Dermis microvascular lymphatic vessel endothelial cell (primary cell): Measurements from ENCODE around the gene L3MBTL4. TPM values are rescaled to one million over a fixed set of nuclear protein-coding genes. Genes with fewer than 3 reads are reported as not detected.

Source experiments
- DNase-seq, 2 donors: peaks; one replicate each; pipeline versions ENCODE4 v3.0.0 to v3.0.0-alpha.2; 2010; ENCODE audit warnings: low read depth in 2 of 2
- total RNA-seq: library from RNA; depleted of rRNA; stranded (reverse); fragments of >200 nt; gene quantifications from 2 replicates; pipeline ENCODE4 v1.2.1, GENCODE V29; 2014

The L3MBTL4 gene
- total RNA-seq, 1 donor from 2014 or later, result 5.1 TPM

DNA sequence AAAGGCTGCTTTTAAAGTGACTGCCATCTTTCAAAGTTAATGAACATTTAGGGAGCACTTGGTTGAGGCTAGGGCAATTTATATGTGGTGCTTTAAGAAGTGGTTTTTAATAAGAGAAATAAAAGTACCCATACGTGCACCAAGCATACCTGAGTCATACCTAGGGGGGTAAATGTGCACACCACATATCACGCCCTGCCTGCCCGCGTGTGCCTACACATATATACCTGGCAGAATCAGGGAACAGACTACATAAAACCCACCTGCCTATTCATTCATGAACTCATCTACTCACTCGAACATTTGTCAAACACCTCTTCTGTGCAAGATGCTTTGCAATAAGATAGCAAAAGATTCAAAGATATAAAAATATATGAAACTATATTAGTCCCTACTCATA, 450.1 kb downstream of the L3MBTL4 start:
- no peak for DNase-seq

DNA sequence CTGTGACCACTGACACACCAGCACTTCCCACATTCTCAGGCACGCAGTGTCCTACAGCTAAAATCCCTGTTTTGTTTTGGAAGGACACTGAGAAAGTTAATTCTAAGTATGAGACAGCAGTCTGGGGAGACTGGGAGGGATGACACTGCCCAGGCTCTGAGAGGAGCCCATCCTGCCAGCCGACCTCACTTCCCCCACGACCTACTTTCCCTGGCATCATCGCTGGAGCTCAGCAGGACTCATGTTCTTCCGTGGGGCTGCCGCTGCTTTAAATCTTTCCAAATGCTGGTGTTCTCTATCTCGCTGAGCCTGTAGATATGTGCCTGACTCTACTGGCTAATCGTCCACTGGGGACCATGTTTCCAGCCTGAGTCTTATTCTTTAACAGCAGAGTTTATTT, 450.6 kb downstream of the L3MBTL4 start:
- no peak for DNase-seq

DNA sequence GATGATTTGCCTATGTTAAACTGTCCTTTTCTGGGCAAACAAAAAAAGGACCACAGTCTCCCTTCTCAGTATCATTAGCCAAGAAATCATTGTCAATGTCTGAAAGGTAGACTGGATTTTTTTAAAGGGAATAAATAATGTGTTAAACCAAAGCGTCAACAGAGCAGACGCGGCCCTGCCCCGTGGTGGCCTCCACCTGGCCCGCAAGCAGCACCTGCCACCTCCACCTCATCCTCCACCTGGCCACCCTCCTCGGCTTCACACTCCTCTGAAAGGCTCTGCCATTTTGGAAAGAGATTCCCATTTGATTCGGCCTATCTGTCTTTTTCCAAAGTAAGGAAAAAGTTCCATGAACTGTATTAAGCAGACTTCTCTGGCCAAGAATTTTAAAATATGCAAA, 451.4 kb downstream of the L3MBTL4 start:
- no peak for DNase-seq

DNA sequence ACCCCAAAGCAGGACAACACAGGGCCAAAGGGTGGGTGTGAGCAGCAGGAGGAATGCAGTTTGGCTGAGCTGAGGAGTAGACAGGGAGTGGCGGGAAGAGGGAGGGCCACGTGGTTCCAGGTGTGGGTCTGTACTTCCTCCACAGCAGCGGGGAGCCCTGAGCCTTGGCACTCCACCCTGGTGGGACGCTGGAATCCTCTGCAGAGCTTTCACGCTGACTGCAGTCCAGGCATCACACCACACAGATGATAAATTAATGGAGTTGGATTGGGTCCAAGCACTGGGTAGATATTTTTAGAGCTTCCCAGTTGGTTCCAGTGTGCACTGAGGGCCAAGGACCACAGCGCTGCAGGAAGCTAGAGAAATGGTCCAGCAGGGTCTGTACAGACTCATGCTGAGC, 452.3 kb downstream of the L3MBTL4 start:
- DNase-seq, result no peak

DNA sequence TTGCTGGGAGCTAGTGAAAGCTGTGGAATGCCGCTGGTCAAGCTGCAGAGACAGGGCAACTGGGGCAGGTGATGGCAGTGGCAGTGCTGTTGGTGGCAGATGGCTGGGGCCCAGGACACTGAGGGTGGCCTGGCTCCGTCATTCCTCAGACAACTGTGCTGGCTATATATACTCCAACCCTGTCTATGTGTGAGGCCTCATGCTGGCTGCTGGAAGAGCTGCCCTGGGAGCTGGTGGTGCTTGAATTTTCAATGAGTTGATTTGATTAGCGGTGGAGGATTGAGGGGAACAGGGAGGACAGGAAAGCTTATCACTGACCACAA, 452.9 kb downstream of the L3MBTL4 start:
- no peak for DNase-seq

DNA sequence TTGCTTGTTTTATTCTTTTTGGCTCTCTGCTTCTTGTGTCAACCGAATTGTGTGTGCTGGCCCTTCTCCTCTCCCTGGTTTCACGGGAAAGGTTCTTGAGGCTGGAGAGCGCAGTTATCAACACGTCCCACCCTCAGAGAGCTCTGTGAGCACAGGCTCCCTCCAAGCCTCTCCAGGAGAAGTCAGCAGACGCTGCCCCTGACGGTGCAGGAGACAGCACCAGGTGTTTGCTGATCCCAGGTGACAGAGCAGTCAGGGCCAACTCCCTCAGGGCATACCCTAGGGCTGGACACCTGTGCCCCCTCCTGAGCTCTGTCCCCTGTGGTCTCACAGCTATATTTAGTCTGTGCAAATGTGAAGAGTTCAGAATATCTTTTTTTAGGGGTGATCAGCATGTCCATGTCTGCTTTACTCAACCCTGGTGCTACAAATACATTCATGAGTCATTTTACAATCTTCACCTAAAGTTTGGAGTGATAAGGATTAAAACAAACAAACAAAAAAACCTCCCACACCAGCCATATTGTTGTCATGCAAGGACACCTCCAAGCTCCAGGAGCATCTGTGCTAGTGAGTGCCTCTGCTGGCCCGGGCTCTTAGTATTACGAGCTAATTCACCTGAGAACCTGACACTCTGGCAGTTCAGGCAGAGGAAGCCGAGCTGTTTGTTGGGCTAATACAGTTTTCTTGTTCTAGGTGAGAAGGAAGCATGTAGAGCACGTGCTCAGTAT, 453.4 kb downstream of the L3MBTL4 start:
- no peak for DNase-seq

DNA sequence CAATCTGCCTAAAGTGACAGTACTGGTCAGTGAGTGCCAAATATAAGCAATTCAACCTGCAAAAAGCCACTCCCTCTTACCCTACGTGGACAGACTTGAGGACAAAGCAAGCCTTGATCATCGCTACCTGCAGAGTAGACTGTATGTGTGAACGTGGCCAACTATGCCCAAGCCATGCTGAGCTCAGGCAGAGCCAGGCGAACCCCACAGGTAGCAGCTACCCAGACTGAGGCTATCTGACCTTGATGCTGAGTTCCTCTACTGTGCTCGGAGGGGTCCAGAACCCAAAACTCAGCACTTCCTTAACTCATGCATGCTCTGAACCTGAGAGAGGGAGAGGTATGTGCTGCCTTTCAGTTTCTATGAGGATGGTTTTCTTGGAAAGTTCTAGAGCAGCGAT, 455.9 kb downstream of the L3MBTL4 start:
- no peak for DNase-seq

DNA sequence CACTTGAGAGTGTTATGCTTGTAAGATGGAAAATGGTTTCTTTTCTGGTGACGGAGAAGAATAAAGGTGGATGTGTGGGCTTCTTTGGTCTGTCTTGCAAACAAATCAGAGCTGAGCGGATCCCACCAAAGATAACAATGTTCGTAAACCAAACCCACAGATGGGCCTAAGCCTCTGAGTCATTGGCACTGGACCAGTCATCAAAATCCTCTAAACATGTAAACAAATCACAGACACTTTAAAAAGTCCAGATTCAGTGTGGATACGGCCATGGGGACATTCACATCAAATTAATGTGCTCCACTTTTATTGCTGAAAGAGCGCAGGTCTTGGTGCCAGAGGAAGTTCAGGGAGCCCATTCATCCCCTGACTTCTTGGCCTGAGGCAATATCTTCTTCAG, 458.9 kb downstream of the L3MBTL4 start:
- DNase-seq, result no peak

DNA sequence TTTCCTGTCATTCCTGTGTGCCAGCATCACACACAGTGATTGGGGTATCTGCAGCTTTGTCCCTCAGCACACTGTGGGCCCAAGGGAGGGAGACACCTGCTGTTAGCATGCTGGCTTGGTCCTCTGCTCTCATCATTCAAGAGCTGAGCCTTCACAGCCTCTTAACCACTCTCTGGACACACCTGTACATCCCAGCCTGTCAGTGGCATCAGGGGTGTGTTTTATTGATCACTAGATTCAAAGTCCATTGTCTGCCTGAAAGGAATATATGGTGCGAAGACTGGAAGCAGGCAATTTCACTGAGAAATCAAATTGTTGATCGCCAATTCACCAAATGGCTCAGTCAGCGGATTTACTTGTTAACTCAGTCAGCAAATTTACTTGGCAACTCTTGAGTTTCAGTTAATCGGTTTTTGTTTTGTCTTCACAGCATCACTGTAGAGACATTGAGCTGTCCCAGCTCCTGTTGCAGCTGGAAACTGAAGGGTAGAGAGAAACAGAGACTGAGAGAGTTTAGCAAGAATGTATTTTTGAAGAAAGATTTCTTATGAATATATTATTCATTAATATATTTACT, 463.1 kb downstream of the L3MBTL4 start:
- DNase-seq, result no peak

DNA sequence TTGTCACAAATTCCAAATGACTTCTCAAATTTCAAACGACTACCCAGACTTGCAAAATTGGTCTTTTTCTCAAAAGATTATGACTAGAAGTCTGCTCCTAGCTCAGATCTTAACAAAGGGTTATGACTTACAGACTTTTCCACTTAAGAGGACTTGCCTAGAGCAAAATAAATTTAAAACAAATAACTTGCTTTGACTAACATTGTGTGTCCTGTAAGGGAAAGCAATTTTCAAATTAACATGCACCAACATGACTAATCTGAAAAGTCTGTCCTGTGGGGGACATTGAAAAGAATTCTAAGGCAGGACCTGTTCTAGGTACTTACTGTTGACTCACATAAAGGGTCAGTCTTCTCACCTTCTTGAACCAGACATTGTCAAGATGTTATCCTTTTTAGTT, 465.9 kb downstream of the L3MBTL4 start:
- no peak for DNase-seq

DNA sequence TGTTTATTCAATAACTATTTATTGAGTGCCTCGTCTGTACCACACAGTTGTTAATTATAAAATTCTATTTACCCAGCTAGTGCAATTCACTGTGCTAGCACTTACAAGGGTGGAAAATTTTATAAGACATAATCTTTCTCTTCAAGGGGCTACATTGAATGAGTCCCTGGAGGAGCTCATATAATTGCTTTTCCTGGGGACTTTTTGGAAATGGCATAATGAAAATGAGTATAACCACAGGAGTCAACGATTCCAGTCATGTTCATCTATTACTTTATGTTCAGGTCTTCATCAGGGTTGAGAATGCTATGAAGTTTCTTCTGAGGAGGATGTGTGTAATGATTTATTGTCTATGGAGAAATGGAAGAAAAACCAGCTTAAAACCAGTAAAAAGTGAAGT, 466.5 kb downstream of the L3MBTL4 start:
- no peak for DNase-seq

DNA sequence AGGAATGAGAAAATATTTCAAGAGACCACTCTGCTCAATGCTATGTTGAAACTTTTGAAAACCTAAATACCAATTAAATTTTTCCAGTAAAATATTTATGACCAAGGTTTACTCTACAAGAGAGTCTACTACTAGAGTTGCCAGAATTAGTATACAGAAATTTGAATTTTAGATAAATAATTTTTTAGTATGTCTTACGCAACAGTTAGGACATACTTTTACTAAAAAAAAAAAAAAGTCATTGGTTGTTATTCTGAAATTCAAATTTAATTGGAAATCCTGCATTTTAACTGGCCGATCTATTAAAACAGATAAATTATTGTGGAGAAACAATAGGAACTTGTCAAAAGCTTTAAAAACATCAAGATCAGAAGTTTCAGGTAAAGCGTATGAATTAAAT, 470.3 kb downstream of the L3MBTL4 start:
- DNase-seq, result no peak

DNA sequence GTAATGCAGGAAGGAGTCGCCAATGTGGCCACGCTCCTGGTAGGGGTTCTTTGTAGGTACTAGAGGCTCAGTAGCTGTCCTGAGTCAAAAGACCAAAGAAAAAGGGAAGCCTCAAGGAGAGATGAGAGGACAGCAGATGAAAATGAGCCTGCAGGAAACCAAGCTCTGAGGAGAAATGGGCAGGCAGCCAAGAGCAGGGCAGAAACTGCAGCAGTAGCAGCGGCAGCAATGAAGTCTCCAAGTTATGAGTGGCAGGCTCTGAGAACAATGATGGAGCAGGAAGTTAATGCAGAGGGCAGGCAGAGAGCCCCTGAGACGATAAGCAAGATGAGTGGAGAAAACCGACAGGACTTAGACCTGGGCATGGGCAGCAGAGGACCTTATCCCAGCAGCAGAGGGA, 471.2 kb downstream of the L3MBTL4 start:
- no peak for DNase-seq

DNA sequence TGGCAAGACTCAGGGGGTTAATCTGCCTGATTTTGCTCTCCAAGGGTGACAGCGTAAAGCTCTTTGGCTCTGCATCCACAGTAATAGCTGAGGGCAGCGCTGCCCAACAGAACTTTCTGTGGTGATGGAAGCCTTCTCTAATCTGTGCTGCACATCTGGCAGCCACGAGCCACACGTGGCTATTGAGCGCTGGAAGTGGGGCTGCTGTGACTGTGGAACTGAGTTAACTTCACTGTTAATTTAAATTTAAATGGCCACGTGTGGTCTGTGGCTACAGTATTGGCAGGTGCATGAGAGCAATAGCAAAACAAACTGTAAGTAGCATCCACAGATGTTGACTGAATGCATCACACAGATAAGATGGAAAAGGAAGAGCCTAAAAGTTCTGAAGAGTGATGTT, 472.1 kb downstream of the L3MBTL4 start:
- no peak for DNase-seq

DNA sequence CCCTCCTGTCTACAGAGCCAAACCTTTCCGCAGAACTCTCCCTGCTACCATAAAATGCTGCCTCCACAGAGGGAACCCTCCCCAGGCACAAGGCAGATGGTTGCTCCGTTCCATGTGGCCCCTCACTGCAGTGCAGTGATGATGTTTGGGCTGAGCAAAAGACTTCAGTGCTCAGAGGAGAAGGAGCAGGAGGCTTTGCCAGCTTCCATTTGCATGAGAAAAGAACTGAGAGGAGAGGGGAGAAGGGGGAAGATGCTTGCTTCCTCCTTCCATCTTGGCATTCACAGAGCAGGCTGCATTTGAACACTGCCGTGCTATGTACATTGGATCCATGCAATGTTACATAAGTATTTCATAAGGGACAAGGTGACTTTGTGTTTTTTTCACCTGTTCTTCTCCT, 472.8 kb downstream of the L3MBTL4 start:
- DNase-seq, result no peak

DNA sequence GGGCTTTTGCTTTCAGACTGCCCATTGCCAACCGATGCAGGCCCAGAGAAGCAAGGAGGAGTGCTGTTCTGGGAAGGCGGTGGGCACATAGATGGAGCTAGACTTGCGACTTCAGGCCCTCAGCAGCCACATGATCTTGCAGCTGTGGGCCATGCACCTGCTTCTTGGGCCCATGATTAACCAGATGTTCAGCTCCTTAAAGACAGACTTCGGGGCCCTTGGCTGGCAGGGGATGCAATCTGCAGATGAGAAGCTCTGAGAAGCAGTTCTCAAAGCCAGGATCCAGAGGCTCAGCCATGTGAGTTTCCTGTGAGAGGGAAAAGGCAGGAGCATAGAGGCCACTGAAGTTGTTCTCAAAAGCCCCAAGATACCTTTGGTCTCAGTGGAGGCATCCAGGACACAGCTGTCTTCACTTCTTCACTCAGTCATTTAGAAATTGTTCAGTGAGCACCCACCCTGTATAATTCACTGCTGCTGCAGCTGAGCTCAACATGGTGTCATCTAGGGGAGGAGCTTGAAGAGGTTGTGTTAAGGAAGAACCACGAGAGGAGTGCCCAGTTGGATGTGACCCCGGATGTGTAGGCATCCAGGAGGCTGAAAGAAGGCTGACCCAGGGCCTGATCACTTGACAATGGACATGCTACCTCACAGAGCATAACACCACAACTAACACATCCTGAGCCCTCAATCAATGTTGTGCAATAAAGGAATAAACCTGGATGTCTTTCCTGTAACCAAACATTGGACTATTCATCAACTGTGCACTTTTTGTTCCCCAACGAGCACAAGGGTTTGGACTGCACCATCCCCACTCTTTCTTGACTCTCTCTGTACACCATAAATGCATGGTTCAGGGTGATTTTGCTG, 474.7 kb downstream of the L3MBTL4 start:
- DNase-seq, result no peak

DNA sequence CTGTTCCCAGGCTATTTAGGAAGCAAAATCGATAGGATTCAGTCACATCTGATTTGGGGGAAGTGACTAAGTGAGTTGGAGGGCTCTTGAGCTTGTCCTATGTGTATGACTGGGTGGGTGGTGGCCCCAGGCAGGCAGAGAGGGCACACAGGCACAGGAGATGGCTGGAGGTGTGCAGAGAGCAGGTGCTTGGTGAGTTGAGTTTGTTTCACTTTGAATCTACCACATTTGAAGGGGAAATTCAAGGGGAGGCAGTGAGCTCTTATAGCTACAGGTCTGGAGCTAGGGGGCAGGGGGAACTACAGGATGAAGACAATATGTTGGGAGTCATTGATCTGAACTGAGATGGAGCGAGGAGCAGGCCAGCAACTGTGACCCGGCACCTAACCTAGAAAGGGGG, 476.9 kb downstream of the L3MBTL4 start:
- DNase-seq, result no peak

DNA sequence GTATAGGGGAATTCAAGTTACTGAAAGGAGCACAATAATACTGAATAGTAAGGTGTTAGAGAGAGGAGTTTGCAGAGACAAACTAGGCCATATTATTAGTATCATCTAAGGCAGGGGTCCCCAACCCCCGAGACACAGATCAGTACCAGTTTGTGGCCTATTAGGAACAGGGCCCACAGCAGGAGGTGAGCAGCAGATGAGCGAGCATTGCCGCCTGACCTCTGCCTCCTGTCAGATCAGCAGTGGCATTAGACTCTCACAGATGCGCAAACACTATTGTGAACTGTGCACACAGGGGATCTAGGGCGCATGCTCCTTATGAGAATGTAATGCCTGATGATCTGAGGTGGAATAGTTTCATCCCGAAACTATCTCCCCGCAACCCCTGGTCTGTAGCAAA, 477.6 kb downstream of the L3MBTL4 start:
- DNase-seq, result no peak

DNA sequence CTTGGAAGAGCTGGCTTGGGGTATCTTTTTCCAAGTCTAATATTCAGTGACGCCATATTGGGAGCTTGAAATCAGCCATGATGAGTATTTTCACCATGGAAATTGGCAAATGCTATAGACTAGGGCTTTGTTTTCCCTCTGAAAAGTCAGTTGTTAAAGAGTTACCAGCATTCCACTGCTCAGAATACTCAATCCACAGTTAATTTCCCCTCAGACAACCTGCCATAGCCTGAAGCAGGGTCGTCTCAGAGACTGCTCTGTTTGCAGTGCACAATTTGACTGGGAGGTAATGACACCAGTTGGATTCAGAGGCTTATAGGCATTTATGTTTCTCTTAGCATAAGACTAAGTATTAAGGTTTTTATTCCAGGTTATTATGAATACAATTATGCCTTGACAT, 483.9 kb downstream of the L3MBTL4 start:
- no peak for DNase-seq

DNA sequence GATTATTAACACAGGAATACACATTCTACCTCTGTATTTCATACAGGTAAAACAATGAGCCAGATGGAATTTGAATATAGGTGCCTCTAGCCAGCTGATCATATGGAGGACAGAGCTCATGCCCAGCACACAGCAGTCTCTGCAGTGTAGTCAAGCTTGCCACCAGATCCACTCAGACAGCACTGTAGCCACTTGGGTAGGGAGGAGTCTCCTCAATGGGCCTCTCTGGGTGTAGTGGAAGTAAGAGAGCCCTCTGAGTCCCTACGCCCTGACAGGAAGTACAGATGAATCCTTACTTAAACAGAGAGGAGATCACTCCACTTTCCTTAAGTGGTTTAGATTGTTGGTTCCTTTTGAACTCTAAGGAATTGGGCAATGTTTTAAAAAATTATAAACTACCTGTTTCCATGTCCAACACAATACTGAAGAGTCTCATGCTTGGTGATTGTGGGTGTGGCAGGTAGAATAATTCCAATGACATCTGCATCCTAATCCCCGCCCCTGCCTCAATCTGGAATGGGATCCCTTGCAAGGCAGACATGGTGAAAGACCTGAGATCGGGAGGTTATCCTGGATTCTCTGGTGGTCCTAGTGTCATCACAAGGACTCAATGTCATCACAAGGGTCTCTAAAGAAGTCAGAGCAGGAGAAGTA, 496.4 kb downstream of the L3MBTL4 start:
- no peak for DNase-seq

DNA sequence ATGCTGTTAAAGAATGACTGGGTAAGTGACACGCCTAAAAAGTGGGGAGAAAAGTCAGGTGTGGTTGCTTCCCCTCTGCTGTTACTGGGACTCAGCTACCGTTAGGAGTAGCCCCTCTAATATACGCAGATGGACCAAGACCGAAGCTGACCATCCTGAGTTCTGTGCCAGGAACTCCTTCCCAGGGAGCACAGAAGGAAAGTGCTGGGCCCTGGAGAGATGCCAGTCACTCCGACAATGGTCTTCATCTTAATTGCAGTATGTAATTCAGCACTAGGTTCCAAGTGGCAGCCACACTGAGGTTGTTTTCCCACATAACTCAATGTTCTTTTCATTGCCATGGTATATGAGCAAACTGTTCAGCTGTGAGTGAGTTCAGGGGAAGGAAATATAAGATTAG, 499.8 kb downstream of the L3MBTL4 start:
- DNase-seq, result no peak

DNA sequence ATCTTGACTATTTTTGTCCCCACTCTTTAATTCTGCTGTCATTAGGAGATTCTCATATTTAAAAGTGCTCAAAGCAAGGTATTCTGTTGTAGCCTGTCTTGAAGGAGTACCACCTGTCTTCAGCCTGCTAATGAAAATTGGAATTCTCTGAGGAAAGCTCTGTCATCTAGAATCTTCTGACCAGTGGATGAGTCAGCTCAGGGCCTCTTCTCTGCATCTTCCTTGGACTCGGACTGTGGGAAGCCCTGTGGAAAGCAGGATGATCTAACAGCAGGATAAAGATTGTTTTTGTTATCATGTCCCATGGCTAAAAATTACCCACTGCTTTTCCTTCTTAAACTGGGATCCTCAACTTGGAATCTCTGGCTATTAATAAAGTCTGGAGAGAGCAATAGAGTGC, 500.7 kb downstream of the L3MBTL4 start:
- DNase-seq, result no peak
